Measurements from ENCODE around the gene GARIN5A.
"Not testable (repeated sequence)": the region's sequence is repeated elsewhere in the genome, so short reads cannot be mapped to it uniquely, and the experiment has no call there.

The GARIN5A gene

GRCh38 chr19:50488389-50489194, 11.9 kb upstream of the GARIN5A start:
- DNase-seq (ENCODE audit: low read depth in 2 of 2), result no peak

- DNase-seq (ENCODE audit: low read depth in 2 of 2), result peak in 1 of 2 donors; percentile 58
Measured at GRCh38 chr19:50486823-50487515, 10.3 kb upstream of the GARIN5A start.

- DNase-seq (ENCODE audit: low read depth in 2 of 2), result no peak
Measured at GRCh38 chr19:50485284-50485955, 8.8 kb upstream of the GARIN5A start.

DNA sequence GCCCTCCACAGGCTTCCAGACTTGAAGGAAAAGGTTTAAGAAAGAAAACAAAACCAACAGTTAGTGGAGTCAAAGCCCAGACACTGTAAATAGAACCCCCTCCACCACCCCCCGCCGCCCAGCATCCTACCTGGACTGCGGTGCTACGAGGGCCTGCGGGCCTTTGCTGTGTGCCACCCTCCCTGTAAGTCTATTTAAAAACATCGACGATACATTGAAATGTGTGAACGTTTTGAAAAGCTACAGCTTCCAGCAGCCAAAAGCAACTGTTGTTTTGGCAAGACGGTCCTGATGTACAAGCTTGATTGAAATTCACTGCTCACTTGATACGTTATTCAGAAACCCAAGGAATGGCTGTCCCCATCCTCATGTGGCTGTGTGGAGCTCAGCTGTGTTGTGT, 6.3 kb upstream of the GARIN5A start:
- DNase-seq (ENCODE audit: low read depth in 2 of 2), result no peak

DNA sequence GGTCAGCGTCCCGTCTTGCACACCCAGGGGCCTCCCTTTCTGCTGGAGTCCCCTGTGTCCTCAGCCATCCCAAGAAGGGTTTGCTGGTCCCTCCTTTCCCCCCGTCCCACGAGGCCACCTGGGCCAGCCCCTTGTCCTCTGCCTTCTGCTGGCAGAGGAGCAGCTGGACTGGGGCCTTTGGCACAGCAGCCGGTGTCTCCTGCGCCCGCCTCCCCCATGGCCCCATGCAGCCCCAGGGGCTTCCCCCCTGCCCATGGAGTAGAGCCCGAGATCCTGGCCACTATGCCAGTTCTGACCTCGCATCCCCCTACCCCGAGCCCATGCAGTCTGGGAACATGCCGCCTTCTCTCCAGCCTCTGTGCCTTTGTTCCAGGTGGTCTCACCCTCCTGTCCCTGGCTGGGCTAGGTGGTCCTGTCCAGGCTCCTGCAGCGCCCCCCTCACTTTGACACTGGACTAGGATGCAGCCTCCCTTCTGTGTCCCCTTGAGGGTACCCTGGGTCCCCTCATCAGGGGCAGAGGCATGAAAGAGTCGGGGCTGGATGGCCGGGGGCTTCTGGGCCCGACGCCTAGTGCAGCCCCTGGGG, 5.7 kb upstream of the GARIN5A start:
- no peak for DNase-seq (ENCODE audit: low read depth in 2 of 2)

DNA sequence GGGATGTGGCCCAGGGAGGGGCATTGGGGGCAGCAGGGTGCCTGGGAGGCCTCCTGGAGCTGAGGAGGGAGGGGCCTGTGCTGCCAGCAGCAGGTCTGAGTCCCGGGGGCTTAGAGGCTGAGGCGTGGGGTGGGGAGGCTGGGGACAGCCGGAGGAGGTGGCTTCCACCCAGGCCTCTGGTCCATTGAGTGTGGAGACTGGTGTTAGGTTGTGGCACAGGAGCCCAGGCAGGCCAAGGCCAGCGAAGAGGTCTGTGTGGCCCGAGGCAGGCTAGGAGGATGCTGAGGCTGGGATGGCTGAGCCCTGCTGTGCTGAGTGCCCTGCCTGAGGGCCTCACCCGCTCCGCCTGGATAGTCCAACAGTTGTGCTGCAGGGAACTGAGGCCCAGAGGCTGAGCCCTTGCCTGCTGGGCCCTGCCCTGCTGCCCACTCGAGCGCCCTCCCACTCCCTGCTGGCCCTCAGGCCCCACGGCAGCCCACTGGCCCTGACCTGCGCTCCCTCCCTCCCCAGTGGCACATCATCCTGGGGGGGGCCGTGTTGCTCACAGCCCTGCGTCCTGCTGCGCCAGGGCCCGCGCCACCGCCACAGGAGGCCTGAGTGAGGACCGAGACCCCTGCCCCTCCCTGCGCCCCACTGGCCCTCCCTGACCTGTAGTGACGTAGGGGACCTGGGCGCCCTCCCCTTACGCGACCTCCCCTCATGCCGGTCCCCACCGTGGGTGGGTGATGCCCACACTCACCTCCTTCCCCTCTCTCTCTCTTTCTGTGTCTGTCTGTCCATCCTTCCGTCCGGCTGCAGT, 4.9 kb upstream of the GARIN5A start:
- DNase-seq (ENCODE audit: low read depth in 2 of 2), result no peak

- DNase-seq (ENCODE audit: low read depth in 2 of 2), result no peak
Measured at GRCh38 chr19:50480281-50481111, 3.8 kb upstream of the GARIN5A start.

GRCh38 chr19:50479761-50480251, 3.2 kb upstream of the GARIN5A start:
- no peak for DNase-seq (ENCODE audit: low read depth in 2 of 2)

GRCh38 chr19:50478901-50479715, 2.5 kb upstream of the GARIN5A start:
- no peak for DNase-seq (ENCODE audit: low read depth in 2 of 2)

- DNase-seq (ENCODE audit: low read depth in 2 of 2), result no peak
Measured at GRCh38 chr19:50477751-50478515, 1.3 kb upstream of the GARIN5A start.

DNA sequence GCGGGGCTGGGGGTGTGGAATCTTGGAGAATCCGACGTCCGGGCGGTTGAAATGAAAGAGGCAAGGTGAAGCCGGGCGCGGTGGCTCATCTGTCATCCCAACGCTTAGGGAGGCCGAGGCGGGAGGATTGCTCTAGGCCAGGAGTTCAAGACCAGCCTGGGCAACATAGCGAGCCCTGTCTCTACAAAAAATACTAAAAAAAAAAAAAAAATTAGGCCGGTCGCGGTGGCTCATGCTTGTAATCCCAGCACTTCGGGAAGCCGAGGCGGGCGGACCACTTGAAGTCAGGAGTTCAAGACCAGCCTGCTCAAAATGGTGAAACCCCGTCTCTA, 225 bp upstream of the GARIN5A start:
- no peak for DNase-seq (ENCODE audit: low read depth in 2 of 2)

GRCh38 chr19:50475736-50476223, 868 bp downstream of the GARIN5A start:
- DNase-seq (ENCODE audit: low read depth in 2 of 2), result no peak

DNA sequence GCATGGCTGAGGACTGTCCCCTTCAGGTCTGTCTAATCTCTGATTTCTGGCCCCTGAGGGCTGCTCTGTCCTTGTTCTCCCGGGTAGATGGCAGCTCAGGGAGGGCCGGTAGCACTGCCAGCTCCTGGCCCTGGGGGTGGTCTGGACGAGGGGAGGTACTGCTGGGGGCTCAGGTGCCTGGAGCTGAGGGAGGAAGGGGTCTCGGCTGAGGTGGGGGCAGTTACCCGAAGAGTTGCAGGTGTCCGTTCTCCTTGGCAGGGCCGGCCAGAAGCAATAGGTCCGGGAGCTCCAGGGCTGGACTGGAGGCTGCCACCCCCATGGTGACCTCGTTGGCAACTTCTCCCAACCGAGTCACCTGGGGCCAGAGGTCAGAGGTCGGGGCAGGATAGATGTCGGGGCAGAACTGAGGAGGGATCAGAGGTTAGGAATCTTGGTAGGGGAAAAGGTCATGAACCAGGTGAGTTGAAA, 1.5 kb downstream of the GARIN5A start:
- DNase-seq (ENCODE audit: low read depth in 2 of 2), result no peak

- DNase-seq (ENCODE audit: low read depth in 2 of 2), result not testable (repeated sequence)
Measured at GRCh38 chr19:50473336-50473735, 3.3 kb downstream of the GARIN5A start.

GRCh38 chr19:50468818-50469217, 7.8 kb downstream of the GARIN5A start:
- DNase-seq (ENCODE audit: low read depth in 2 of 2), result no peak

DNA sequence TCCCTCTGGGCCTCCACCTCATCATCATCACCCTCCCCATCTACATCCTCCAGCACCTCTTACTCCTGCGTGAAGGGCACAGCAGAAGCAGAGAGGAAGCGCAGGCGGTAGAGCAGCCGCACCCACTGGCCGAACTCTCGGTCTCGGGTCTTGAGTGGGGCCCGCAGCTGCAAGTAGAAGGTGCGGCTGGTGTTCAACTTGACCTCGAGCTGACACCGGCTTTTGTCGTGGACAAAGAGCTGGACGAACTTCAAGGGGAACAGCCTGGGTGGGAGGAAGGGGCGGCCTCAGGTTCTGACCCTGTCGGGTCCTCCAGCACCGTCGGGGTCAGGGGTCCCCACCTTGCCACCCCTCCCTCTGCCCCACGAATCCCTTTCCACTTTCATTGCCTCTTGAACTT, 9.1 kb downstream of the GARIN5A start:
- DNase-seq (ENCODE audit: low read depth in 2 of 2), result no peak

DNA sequence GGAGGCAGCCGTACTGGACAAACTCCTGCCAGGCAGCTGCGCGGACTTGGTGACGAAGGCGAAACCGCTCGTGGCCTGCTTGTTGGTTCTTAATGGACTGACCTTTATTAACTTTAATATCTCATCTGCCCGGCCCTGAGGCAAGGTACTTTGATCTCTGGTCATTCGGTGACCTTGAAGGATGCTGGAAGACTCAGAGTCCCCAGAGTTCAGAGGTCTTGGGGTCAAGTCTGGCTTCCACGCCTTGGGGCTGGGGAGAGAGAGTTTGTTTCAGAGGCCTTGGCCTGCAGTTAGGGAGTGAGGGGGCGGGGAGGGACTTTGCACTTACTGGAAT, 10.0 kb downstream of the GARIN5A start:
- no peak for DNase-seq (ENCODE audit: low read depth in 2 of 2)

DNA sequence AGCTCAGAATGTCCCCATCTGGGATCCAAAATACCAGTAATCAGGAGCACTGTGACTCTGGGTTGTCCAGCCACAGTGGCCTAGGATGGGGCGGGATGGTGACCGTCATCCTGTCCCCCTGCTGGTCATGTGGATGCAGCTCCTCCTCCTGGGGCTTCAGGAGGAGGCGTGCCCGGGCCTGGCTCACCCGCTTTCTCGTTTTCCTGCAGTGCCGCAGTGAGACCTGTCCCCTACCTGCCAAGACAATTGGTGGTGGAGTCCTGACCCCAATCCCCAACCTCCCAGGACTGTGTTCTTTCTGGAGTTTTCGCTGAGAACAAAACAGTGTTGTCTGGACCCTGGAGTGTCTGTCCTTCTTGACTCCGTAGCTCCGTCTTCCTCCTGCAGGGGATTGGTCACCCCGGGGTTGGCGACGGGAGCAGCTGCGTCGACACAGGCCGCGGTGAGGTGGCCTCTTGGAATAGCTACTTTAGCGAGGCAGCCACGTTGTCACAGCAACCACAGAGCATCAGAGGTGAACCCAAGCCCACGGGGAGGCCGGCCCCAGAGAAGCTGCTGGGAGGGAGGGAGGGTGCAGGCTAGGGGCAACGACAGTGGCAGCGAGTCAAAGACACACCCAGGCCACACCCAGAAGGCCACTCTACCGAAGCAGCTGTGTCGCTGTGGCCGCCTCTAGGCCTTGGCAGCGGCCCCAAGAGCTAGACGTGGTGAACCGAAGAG, 10.5 kb downstream of the GARIN5A start:
- no peak for DNase-seq (ENCODE audit: low read depth in 2 of 2)
